ENCODE results near the gene QSOX1.

QSOX1 gene

DNA sequence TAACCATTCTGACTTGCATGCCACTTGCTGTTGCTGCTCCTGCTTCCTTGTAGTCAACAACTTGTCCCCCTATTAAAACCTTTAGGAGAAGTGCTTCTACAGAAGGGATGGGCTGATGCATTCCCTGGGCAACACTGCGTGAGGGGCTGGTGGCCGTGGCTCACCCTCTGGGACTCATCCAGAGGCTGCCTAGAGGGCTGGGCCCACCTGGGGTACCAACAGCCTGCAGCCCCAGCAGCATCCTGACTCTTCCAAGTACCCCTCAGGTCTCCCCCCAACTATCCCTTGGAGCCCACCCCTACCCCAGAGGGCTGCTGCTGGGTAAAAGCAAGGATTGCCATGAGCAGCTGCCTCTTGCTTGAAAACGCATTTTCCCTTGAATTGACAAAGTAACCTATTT lies 40.7 kb downstream of the QSOX1 start:
- no peak for FAIRE-seq
- no peak for TF ChIP-seq CTCF (IDR thresholded peaks at IDR 0.05; ENCODE audit: insufficient read depth, missing control alignments)
- DNase-seq (ENCODE audit: insufficient read length, low spot score) = no peak

- no peak for TF ChIP-seq CTCF (IDR thresholded peaks at IDR 0.05; ENCODE audit: insufficient read depth, missing control alignments)
- DNase-seq (ENCODE audit: insufficient read length, low spot score) = no peak
- no peak for FAIRE-seq
Observed at GRCh38 chr1:180195916-180196315, 41.2 kb downstream of the QSOX1 start.

GRCh38 chr1:180196436-180197003 lies 41.9 kb downstream of the QSOX1 start:
- DNase-seq (ENCODE audit: insufficient read length, low spot score) (no peak), FAIRE-seq (no peak)
- no peak for TF ChIP-seq CTCF (IDR thresholded peaks at IDR 0.05; ENCODE audit: insufficient read depth, missing control alignments)

GRCh38 chr1:180197231-180197630 lies 42.6 kb downstream of the QSOX1 start:
- FAIRE-seq = no peak
- DNase-seq (ENCODE audit: insufficient read length, low spot score) = no peak
- TF ChIP-seq CTCF (IDR thresholded peaks at IDR 0.05; ENCODE audit: insufficient read depth, missing control alignments) = no peak

GRCh38 chr1:180198196-180198595 lies 43.5 kb downstream of the QSOX1 start:
- peak; percentile 92 for FAIRE-seq
- TF ChIP-seq CTCF (IDR thresholded peaks at IDR 0.05; ENCODE audit: insufficient read depth, missing control alignments) = no peak
- peak; percentile 100 for DNase-seq (ENCODE audit: insufficient read length, low spot score)

DNA sequence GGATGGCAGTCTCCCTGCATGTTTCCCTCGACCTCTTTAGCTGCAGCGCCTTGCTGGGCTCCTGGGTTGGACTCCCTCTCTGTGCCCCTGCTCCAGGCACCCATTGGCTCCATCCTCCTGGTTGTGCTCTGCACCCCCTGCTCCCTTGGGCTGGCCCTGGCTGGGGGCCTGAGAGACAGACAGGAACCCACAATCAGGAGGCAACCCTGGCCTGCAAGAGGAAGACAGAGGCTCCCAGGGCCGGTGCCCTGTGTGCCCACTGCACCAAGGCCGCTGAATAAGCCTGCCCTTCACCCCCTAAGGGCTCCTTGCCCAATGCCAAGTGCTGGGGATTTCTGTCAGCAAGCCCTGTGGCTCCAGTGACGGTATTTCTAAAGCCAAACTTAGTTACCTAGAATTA lies 43.9 kb downstream of the QSOX1 start:
- FAIRE-seq (no peak), DNase-seq (ENCODE audit: insufficient read length, low spot score) (no peak)
- TF ChIP-seq CTCF (IDR thresholded peaks at IDR 0.05; ENCODE audit: insufficient read depth, missing control alignments) = no peak

- no peak for TF ChIP-seq CTCF (IDR thresholded peaks at IDR 0.05; ENCODE audit: insufficient read depth, missing control alignments)
- FAIRE-seq (no peak), DNase-seq (ENCODE audit: insufficient read length, low spot score) (no peak)
Observed at GRCh38 chr1:180199018-180199417, 44.3 kb downstream of the QSOX1 start.

Measured in D721Med (cell line).